Naive B cell (primary cell): ENCODE data around the gene C17orf114.

Experiments
- ATAC-seq, 2 donors: fragments of 150-1000 bp; cut with Tn5 transposase; 2 replicates each; pipeline ENCODE4 v1.10.0; 2021; ENCODE audit warnings: low read depth in 2 of 2, mild to moderate bottlenecking in 2 of 2, moderate library complexity in 2 of 2
- DNase-seq: peaks from one replicate; pipeline ENCODE4 v3.0.0; 2022
- H3K27ac Mint-ChIP-seq, 6 donors: one replicate each; pipeline ENCODE4 v1.8.0; 2020 to 2022; ENCODE audit warnings: mild to moderate bottlenecking in 6 of 6, mixed read lengths in 6 of 6, moderate library complexity in 5 of 6, inconsistent platforms in 2 of 6
- H3K27me3 Mint-ChIP-seq, 3 donors: one replicate each; pipeline ENCODE4 v1.8.0; 2021 to 2022; ENCODE audit warnings: mixed read lengths in 3 of 3, mild to moderate bottlenecking in 1 of 3
- H3K36me3 Mint-ChIP-seq, 2 donors: one replicate each; pipeline ENCODE4 v1.8.0; 2020 to 2022; ENCODE audit warnings: mixed read lengths in 2 of 2, inconsistent platforms in 1 of 2, mild to moderate bottlenecking in 1 of 2
- H3K4me1 Mint-ChIP-seq, 3 donors: one replicate each; pipeline ENCODE4 v1.8.0; 2020 to 2022; ENCODE audit warnings: mixed read lengths in 3 of 3, inconsistent platforms in 1 of 3, mild to moderate bottlenecking in 1 of 3, moderate library complexity in 1 of 3
- H3K4me3 Mint-ChIP-seq, 8 donors: one replicate each; pipeline ENCODE4 v1.8.0; 2020 to 2022; ENCODE audit warnings: mild to moderate bottlenecking in 8 of 8, mixed read lengths in 8 of 8, moderate library complexity in 8 of 8, inconsistent platforms in 2 of 8
- H3K9me3 Mint-ChIP-seq, 7 donors: one replicate each; pipeline ENCODE4 v1.8.0; 2020 to 2022; ENCODE audit warnings: mixed read lengths in 7 of 7, mild to moderate bottlenecking in 5 of 7, inconsistent platforms in 2 of 7, moderate library complexity in 1 of 7

Gene C17orf114

DNA sequence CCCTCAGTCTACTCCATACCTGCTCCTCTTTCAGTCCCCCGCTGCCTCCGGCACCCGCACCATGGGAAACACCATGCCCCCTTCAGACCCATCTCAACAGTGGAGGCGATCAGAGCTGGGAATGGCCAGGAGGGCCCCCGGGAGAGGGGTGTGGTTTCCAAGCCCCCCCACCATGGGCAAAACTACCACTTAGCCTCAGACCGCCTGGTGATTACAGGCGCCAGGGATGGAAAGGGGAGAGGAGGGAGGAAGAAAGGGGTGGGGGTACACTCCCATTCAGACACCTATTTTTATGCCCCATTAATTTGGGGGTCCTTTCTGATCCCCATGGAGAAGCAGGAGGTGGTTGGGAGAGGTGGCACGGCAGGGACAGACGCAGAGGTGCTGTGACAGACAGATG is at the start of gene C17orf114:
Gene C17orf114 (minus strand): TSS at position 101 of the 400 bp plus-strand sequence.
- no peaks in the 10 kb centered on the region for H3K9me3 Mint-ChIP-seq
- ATAC-seq (no peak), DNase-seq (no peak)
- H3K4me3 Mint-ChIP-seq = peak within 1 kb of the TSS in 2 of 8 donors; percentile 23 to 71
- H3K4me1 Mint-ChIP-seq = peaks cover 0 to 10% (median 5%) of the 10 kb centered on the region in 3 donors
- H3K27me3 Mint-ChIP-seq = no peaks in the 10 kb centered on the region
- no peaks in the 10 kb centered on the region for H3K36me3 Mint-ChIP-seq
- H3K27ac Mint-ChIP-seq = no peak within 1 kb of the TSS

DNA sequence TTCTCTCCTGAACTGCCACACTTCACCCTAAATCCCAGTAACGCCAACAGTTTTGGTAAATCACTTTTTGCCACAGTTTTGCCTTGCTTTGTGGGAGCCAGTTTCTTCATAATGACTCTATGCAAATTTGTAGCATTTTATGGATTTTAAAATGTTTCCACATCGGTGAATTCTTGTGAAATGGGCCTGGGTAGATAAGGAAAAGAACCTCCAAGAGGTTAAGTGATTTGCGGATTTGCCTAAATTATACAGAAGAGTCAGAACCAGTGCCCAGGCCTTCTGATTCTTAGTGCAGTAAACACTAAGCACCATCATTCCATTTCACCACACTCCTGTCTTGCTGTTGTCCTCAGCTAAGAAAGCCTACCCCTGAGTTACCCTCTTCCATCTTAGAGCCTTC is 49.0 kb upstream of the C17orf114 start:
- Mint-ChIP-seq H3K4me1 (peaks cover 38 to 52% (median 40%) of the 10 kb centered on the region in 3 donors), H3K4me3 (no peak overlapping the region), H3K27me3 (no peaks in the 10 kb centered on the region), H3K9me3 (peaks cover 0 to 6% (median 0%) of the 10 kb centered on the region in 7 donors), H3K27ac (peak overlapping the region in 1 of 6 donors; percentile 81), H3K36me3 (peaks cover 3 to 16% of the 10 kb centered on the region in 2 donors)
- ATAC-seq (no peak), DNase-seq (no peak)

DNA sequence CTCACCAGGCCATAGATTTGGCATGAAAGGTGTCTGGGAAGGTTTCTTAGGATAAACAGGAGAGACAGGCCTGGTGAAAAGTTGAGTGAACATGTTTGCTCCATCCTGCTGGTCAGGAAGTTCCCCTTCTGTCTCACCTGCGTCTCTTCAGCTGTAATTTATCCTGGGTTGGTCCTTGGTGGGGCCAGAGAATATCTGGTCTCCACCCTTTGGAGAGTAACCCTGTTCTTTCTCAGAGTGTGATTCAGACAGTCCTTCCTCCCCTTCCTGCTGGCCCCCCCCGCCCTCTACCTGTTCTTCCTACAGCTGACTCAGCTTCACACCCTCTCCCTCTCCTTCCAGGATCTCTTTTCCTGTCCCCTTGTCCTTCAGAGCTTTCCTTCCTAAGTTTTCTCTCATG is 48.1 kb upstream of the C17orf114 start:
- Mint-ChIP-seq H3K4me1 (peaks cover 39 to 56% (median 45%) of the 10 kb centered on the region in 3 donors), H3K4me3 (no peak overlapping the region)

DNA sequence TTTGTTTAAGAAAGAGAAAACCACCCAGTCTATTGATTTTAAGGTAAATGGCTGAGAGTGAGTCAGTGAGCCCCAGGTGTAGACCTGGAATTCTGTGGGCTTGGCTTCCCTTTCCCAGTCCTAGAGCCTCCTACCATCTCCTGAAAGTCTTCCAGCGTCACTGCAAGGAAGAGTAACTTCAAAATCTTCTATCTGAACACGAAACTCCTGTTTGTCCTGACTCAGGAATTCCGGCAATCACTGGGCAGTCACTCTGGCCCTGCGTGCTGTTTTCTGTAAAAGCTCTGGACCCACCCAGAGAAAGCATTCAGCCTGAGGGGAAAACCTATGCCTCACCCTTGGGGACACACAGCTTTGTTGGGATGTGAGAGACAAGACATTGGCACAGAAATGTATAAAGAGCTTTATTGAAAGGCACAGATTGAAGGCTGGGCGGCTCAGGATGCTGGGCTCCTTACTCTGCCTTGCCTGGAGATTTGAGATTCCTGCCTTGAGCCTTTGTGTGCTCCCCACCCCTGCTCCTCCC is 46.9 kb upstream of the C17orf114 start:
- DNase-seq (no peak), ATAC-seq (no peak)
- no peaks in the 10 kb centered on the region for H3K27me3 Mint-ChIP-seq
- peaks cover 0 to 6% (median 0%) of the 10 kb centered on the region in 7 donors for H3K9me3 Mint-ChIP-seq
- H3K4me1 Mint-ChIP-seq = peaks cover 41 to 56% (median 51%) of the 10 kb centered on the region in 3 donors
- peak overlapping the region in 1 of 8 donors; percentile 55 for H3K4me3 Mint-ChIP-seq
- H3K27ac Mint-ChIP-seq = peak overlapping the region in 1 of 6 donors; percentile 64
- H3K36me3 Mint-ChIP-seq = peaks cover 0 to 8% of the 10 kb centered on the region in 2 donors

More for the DNA sequence above, 48.1 kb upstream of the C17orf114 start:
- H3K27me3 Mint-ChIP-seq = no peaks in the 10 kb centered on the region
- no peak for ATAC-seq
- H3K27ac Mint-ChIP-seq = peak overlapping the region in 2 of 6 donors; percentile 38 to 84
- H3K36me3 Mint-ChIP-seq = peaks cover 3 to 16% of the 10 kb centered on the region in 2 donors
- DNase-seq = no peak
- H3K9me3 Mint-ChIP-seq = peaks cover 0 to 6% (median 0%) of the 10 kb centered on the region in 7 donors

DNA sequence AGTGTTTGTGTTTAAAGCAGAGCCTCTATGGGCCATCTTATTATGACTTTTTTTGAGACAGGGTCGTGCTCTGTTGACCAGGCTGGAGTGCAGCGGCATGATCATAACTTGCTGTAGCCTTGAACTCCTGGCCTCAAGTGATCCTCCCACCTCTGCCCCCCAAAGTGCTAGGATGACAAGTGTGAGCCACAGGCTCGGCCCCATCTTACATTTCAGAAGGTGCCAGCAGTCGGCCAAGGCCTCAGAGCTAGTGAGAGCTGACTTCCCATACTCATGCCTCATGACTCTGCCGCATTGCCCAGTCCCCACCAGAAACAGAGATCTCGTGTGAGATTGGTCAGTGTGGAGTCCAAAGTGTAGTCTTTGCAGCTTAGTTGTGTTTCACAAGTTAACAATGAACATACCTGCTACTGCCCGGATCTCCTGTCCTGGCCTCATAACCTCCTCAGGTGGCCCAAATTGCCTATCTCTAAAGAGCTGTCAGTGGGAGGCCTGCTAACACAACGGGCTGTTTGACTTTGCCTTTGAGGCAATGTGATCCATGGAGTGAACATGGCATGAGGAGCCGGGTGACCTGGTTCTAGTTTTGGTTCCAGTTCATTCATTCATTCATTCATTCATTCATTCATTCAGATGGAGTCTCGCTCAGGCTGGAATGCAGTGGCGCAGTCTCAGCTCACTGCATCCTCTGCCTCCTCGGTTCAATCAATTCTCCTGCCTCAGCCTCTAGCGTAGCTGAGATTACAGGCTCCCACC is 44.7 kb upstream of the C17orf114 start:
- no peaks in the 10 kb centered on the region for H3K36me3 Mint-ChIP-seq
- ATAC-seq (no peak), DNase-seq (no peak)
- peaks cover 33 to 60% (median 58%) of the 10 kb centered on the region in 3 donors for H3K4me1 Mint-ChIP-seq
- no peak overlapping the region for H3K27ac Mint-ChIP-seq
- H3K27me3 Mint-ChIP-seq = no peaks in the 10 kb centered on the region
- H3K4me3 Mint-ChIP-seq = no peak overlapping the region
- H3K9me3 Mint-ChIP-seq = no peaks in the 10 kb centered on the region

DNA sequence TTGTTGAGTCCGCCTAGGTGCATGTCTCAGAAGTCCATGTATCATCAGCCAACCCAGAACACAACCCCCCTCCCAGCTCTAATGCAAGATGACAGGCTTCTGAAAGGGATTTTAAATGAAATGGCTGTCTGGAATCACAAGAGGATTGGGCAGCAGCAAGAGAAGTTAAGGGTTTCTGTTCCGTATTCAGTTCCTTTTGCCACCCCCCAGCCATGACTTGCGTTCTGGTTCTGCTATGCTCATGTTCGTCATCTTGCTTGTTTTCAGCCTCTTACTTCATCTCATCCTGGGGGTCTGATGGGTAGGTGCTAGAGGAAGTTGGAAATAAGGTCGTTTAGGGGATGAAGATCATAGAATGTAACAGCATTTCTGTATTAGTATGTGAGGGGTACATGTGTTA is 43.0 kb upstream of the C17orf114 start:
- Mint-ChIP-seq H3K4me1 (peaks cover 32 to 59% (median 53%) of the 10 kb centered on the region in 3 donors), H3K36me3 (no peaks in the 10 kb centered on the region), H3K4me3 (no peak overlapping the region), H3K27me3 (no peaks in the 10 kb centered on the region), H3K27ac (no peak overlapping the region), H3K9me3 (no peaks in the 10 kb centered on the region)
- ATAC-seq = no peak
- no peak for DNase-seq

DNA sequence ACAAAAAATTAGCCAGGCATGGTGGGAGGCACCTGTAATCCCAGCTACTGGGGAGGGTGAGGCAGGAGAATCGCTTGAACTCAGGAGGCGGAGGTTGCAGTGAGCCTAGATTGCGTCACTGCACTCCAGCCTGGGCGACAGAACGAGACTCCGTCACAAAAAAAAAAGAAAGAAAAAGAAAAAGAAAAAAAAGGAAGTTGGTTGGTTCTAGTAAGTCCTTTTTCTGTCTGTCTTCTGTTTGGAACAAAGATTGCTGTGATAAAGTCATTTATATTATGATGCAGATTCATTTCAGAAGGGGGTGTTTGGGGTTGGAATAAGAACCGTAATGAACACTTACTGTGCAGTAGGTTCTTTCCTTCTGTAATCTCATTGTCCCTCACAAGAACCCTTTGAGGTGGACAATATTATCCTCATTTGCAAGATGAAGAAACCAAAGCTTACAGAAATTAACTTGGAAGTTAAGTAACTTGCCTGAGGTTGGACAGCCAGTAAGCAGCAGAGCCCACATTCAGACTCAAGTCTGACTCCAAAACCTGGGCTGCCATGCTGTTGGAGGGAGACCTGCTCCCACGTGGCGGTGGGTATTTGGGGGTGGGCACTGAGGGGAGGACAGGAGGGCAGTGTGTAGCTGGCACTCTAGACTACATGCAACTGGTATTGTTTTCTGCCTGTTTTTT is 41.3 kb upstream of the C17orf114 start:
- H3K36me3 Mint-ChIP-seq = no peaks in the 10 kb centered on the region

DNA sequence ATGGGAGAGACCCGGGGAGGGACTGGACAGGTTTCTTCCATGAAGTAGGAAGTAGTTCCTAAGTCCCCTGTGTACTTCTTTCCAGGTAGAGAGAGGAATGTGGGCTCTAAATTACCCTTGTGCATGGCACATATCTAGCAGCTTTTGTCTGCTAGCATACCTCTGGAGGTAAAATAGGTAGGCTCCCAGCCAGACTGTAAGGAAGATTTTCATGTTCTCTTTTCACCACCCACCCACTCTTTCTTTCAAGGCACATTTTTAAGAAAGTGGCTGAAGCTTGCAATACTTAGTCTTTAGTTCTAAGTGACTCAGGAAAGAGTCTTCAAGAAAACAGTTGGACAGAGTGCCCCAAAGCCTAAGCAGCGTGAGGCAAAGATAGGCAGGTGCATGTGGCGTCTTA is 40.2 kb upstream of the C17orf114 start:
- Mint-ChIP-seq H3K9me3 (no peaks in the 10 kb centered on the region), H3K27ac (no peak overlapping the region), H3K27me3 (no peaks in the 10 kb centered on the region), H3K36me3 (no peaks in the 10 kb centered on the region), H3K4me3 (no peak overlapping the region), H3K4me1 (peaks cover 38 to 57% (median 50%) of the 10 kb centered on the region in 3 donors)
- ATAC-seq (no peak), DNase-seq (no peak)

More for the DNA sequence above, 41.3 kb upstream of the C17orf114 start:
- H3K9me3 Mint-ChIP-seq = no peaks in the 10 kb centered on the region
- no peak overlapping the region for H3K4me3 Mint-ChIP-seq
- H3K27me3 Mint-ChIP-seq = no peaks in the 10 kb centered on the region
- H3K27ac Mint-ChIP-seq = peak overlapping the region in 1 of 6 donors; percentile 45
- ATAC-seq (no peak), DNase-seq (no peak)
- peaks cover 38 to 55% (median 55%) of the 10 kb centered on the region in 3 donors for H3K4me1 Mint-ChIP-seq

DNA sequence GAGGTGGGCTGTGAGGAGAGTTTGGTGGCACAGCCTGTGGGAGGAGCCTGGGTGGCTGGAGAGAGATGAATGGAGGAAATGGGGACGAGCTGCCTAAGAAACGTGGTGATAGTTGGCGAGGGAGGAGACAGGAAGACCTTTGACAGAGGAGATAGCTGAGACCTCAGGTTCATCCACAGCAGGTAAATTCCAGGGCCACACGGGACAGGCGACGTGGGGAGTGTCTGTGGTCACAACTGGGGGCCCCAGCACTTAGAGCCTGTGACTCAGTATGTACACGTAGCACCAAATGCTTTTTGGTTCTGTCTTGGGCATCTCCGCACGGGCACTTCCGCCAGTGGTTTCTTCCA is 38.7 kb upstream of the C17orf114 start:
- Mint-ChIP-seq H3K27me3 (no peaks in the 10 kb centered on the region), H3K27ac (peak overlapping the region in 1 of 6 donors; percentile 48), H3K9me3 (no peaks in the 10 kb centered on the region), H3K4me3 (peak overlapping the region in 1 of 8 donors; percentile 27), H3K4me1 (peaks cover 41 to 55% (median 48%) of the 10 kb centered on the region in 3 donors), H3K36me3 (no peaks in the 10 kb centered on the region)
- DNase-seq (no peak), ATAC-seq (no peak)

DNA sequence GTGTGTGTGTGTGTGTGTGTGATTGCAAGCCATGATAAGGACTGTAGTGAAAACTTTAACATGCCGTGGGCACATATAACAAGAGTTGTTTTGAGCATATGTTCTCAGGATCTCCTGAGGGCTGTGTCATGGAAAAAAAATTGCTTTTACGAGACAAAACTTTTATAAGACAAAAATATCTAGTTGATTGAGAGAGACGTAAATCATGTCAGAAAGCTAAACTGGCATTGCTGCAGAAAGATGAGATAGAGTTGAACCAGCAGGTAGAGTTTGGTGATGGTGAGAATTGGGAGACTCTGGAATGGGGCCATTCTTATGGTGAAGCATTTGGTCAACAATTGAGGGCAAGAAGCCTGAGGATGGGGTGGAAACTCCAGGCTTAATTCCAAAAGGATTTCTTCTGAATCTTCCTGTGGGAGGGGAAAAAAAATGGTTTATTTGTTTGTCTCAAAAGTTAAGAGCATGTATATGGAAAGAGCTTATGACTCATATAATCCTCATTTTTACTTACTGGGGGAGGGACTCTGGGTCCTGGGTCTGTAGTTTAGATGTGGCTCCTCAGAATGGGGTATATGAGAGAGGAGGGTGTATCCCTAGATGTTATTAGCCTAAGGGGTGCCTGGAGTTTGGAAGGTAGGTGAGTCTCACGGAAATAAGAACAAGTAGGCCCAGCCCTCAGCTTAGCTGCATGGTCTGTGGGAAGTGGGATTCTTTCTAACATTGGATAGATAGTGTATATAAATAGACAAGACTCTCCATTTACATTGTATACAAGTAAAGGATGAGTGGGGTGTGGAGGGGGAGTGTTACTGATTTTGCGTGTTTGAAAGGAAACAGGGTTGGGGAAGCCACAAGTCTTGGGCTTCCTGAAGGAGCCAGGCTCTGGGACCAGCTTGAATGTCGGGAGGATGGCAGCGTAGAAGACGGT is 38.1 kb upstream of the C17orf114 start:
- ATAC-seq (no peak), DNase-seq (no peak)
- no peaks in the 10 kb centered on the region for H3K27me3 Mint-ChIP-seq
- H3K9me3 Mint-ChIP-seq = no peaks in the 10 kb centered on the region
- H3K36me3 Mint-ChIP-seq = no peaks in the 10 kb centered on the region
- H3K4me3 Mint-ChIP-seq = no peak overlapping the region
- peak overlapping the region in 3 of 6 donors; percentile 3 to 75 (median 48) for H3K27ac Mint-ChIP-seq
- H3K4me1 Mint-ChIP-seq = peaks cover 41 to 57% (median 53%) of the 10 kb centered on the region in 3 donors

DNA sequence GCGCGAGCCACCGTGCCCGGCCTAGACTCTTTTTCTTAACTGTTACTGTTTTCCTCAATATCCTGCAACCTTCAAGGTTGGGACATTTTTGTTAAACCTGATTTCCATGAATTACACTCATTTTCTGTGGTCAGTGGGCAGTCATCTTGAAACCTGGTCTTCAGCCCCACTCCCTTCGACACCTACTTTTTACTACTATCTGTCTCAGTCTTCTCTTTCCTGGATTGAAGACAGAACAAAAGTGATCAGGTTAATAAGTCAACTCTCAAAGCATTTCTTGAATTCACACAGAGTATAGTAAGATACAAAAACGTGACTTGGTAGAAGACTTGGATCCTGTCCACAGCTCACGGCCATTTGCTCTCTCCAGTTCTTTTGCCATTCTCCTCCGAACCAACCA is 37.1 kb upstream of the C17orf114 start:
- Mint-ChIP-seq H3K4me1 (peaks cover 44 to 62% (median 54%) of the 10 kb centered on the region in 3 donors), H3K27ac (no peak overlapping the region), H3K36me3 (no peaks in the 10 kb centered on the region), H3K9me3 (no peaks in the 10 kb centered on the region), H3K27me3 (no peaks in the 10 kb centered on the region), H3K4me3 (peak overlapping the region in 2 of 8 donors; percentile 20 to 38)
- DNase-seq = no peak
- ATAC-seq = no peak

DNA sequence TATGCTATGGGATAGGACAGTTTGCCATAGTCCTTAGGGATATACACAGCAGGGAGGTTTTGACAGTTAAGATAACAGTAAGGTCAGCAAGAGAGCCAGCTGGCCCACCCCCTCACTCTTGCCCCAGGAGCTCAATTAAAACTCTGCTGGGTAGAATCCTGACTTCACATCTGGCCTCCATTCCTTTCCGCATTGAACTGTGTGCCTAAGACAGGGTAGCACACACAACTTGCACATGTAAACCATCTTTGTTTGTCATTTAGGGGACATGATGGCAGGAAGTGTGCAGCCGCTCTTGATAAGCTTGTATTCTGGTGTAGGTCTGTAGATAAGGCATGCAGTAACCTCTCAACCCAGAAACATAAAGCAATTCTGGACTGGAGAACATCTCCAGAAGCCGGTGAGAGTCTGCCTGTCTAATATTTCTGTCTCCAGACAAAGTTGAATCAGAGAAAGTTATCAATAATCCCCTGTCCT is 36.2 kb upstream of the C17orf114 start:
- no peak for ATAC-seq
- H3K27ac Mint-ChIP-seq = no peak overlapping the region
- no peaks in the 10 kb centered on the region for H3K9me3 Mint-ChIP-seq
- no peak overlapping the region for H3K4me3 Mint-ChIP-seq
- H3K36me3 Mint-ChIP-seq = no peaks in the 10 kb centered on the region
- H3K27me3 Mint-ChIP-seq = no peaks in the 10 kb centered on the region
- no peak for DNase-seq
- peaks cover 50 to 62% (median 59%) of the 10 kb centered on the region in 3 donors for H3K4me1 Mint-ChIP-seq
